Measurements from ENCODE around the gene FYN. TPM values are rescaled to one million over a fixed set of nuclear protein-coding genes. Genes with fewer than 3 reads are reported as not detected.
A peak's percentile ranks its signal among the peaks of the same experiment; 100 is the strongest.
"Not testable (repeated sequence)": the region's sequence is repeated elsewhere in the genome, so short reads cannot be mapped to it uniquely, and the experiment has no call there.

The FYN gene
- total RNA-seq, 1 experiment from 2014 or later = 249 TPM

GRCh38 chr6:111890988-111891387 lies 17.7 kb upstream of the FYN start:
- Histone ChIP-seq H3K4me3 (ENCODE audit: low read length) (no peak overlapping the region), H3K9ac (ENCODE audit: low read length) (no peak overlapping the region), H2AFZ (ENCODE audit: low read length) (no peak overlapping the region), H3K27ac (ENCODE audit: low read length) (no peak overlapping the region), H3K79me2 (ENCODE audit: low read length) (no peaks in the 10 kb centered on the region), H3K9me2 (replicated peaks; ENCODE audit: insufficient read depth, low read length) (no peaks in the 10 kb centered on the region), H3K36me3 (ENCODE audit: insufficient read depth, low read length) (no peaks in the 10 kb centered on the region), H3K9me3 (ENCODE audit: low read length) (no peaks in the 10 kb centered on the region), H4K20me1 (ENCODE audit: insufficient read depth, low read depth, low read length) (no peaks in the 10 kb centered on the region), H3K4me1 (ENCODE audit: low read length) (no peaks in the 10 kb centered on the region), H3K27me3 (ENCODE audit: low read length) (no peaks in the 10 kb centered on the region), H3K4me2 (ENCODE audit: low read depth, low read length, poor library complexity, severe bottlenecking) (no peak overlapping the region)
- no peak for DNase-seq

GRCh38 chr6:111888928-111889695 lies 15.9 kb upstream of the FYN start:
- Histone ChIP-seq H2AFZ (ENCODE audit: low read length) (no peak overlapping the region), H3K36me3 (ENCODE audit: insufficient read depth, low read length) (no peaks in the 10 kb centered on the region), H3K27ac (ENCODE audit: low read length) (no peak overlapping the region), H3K4me1 (ENCODE audit: low read length) (no peaks in the 10 kb centered on the region), H4K20me1 (ENCODE audit: insufficient read depth, low read depth, low read length) (no peaks in the 10 kb centered on the region), H3K9me3 (ENCODE audit: low read length) (no peaks in the 10 kb centered on the region), H3K9me2 (replicated peaks; ENCODE audit: insufficient read depth, low read length) (no peaks in the 10 kb centered on the region), H3K79me2 (ENCODE audit: low read length) (no peaks in the 10 kb centered on the region), H3K27me3 (ENCODE audit: low read length) (no peaks in the 10 kb centered on the region), H3K4me2 (ENCODE audit: low read depth, low read length, poor library complexity, severe bottlenecking) (no peak overlapping the region), H3K9ac (ENCODE audit: low read length) (no peak overlapping the region), H3K4me3 (ENCODE audit: low read length) (no peak overlapping the region)
- no peak for DNase-seq

GRCh38 chr6:111886793-111887192 lies 13.5 kb upstream of the FYN start:
- DNase-seq = not testable (repeated sequence)

GRCh38 chr6:111885373-111886027 lies 12.2 kb upstream of the FYN start:
- no peak for DNase-seq
- no peak overlapping the region for H3K27ac ChIP-seq (ENCODE audit: low read length)
- no peak overlapping the region for H3K9ac ChIP-seq (ENCODE audit: low read length)
- H2AFZ ChIP-seq (ENCODE audit: low read length) = no peak overlapping the region
- no peaks in the 10 kb centered on the region for H4K20me1 ChIP-seq (ENCODE audit: insufficient read depth, low read depth, low read length)
- H3K27me3 ChIP-seq (ENCODE audit: low read length) = no peaks in the 10 kb centered on the region
- no peaks in the 10 kb centered on the region for H3K9me3 ChIP-seq (ENCODE audit: low read length)
- no peaks in the 10 kb centered on the region for H3K9me2 ChIP-seq (replicated peaks; ENCODE audit: insufficient read depth, low read length)
- H3K4me3 ChIP-seq (ENCODE audit: low read length) = no peak overlapping the region
- no peaks in the 10 kb centered on the region for H3K4me1 ChIP-seq (ENCODE audit: low read length)
- H3K4me2 ChIP-seq (ENCODE audit: low read depth, low read length, poor library complexity, severe bottlenecking) = no peak overlapping the region
- no peaks in the 10 kb centered on the region for H3K36me3 ChIP-seq (ENCODE audit: insufficient read depth, low read length)
- H3K79me2 ChIP-seq (ENCODE audit: low read length) = no peaks in the 10 kb centered on the region

More at GRCh38 chr6:111886793-111887192, 13.5 kb upstream of the FYN start:
- H3K36me3 ChIP-seq (ENCODE audit: insufficient read depth, low read length); H3K4me2 ChIP-seq (ENCODE audit: low read depth, low read length, poor library complexity, severe bottlenecking); H4K20me1 ChIP-seq (ENCODE audit: insufficient read depth, low read depth, low read length); H3K4me1 ChIP-seq (ENCODE audit: low read length); H3K9me2 ChIP-seq (replicated peaks; ENCODE audit: insufficient read depth, low read length); H3K27ac ChIP-seq (ENCODE audit: low read length); H3K9ac ChIP-seq (ENCODE audit: low read length); H3K9me3 ChIP-seq (ENCODE audit: low read length); H3K4me3 ChIP-seq (ENCODE audit: low read length); H2AFZ ChIP-seq (ENCODE audit: low read length); H3K79me2 ChIP-seq (ENCODE audit: low read length); H3K27me3 ChIP-seq (ENCODE audit: low read length): not testable (repeated sequence)

- H3K27ac ChIP-seq (ENCODE audit: low read length) = no peak overlapping the region
- no peaks in the 10 kb centered on the region for H3K36me3 ChIP-seq (ENCODE audit: insufficient read depth, low read length)
- DNase-seq = no peak
- no peak overlapping the region for H3K4me3 ChIP-seq (ENCODE audit: low read length)
- no peak overlapping the region for H3K9ac ChIP-seq (ENCODE audit: low read length)
- H3K9me3 ChIP-seq (ENCODE audit: low read length) = no peaks in the 10 kb centered on the region
- no peaks in the 10 kb centered on the region for H3K27me3 ChIP-seq (ENCODE audit: low read length)
- no peak overlapping the region for H3K4me2 ChIP-seq (ENCODE audit: low read depth, low read length, poor library complexity, severe bottlenecking)
- no peaks in the 10 kb centered on the region for H3K4me1 ChIP-seq (ENCODE audit: low read length)
- no peaks in the 10 kb centered on the region for H3K9me2 ChIP-seq (replicated peaks; ENCODE audit: insufficient read depth, low read length)
- no peaks in the 10 kb centered on the region for H3K79me2 ChIP-seq (ENCODE audit: low read length)
- no peak overlapping the region for H2AFZ ChIP-seq (ENCODE audit: low read length)
- H4K20me1 ChIP-seq (ENCODE audit: insufficient read depth, low read depth, low read length) = no peaks in the 10 kb centered on the region
These were observed 10.8 kb upstream of the FYN start for GRCh38 chr6:111884068-111884467.

GRCh38 chr6:111880181-111880888 lies 7.1 kb upstream of the FYN start:
- H3K9ac ChIP-seq (ENCODE audit: low read length) = no peak overlapping the region
- no peak overlapping the region for H3K4me2 ChIP-seq (ENCODE audit: low read depth, low read length, poor library complexity, severe bottlenecking)
- no peaks in the 10 kb centered on the region for H4K20me1 ChIP-seq (ENCODE audit: insufficient read depth, low read depth, low read length)
- H3K27me3 ChIP-seq (ENCODE audit: low read length) = no peaks in the 10 kb centered on the region
- no peak overlapping the region for H3K27ac ChIP-seq (ENCODE audit: low read length)
- no peaks in the 10 kb centered on the region for H3K9me3 ChIP-seq (ENCODE audit: low read length)
- no peak overlapping the region for H2AFZ ChIP-seq (ENCODE audit: low read length)
- no peaks in the 10 kb centered on the region for H3K9me2 ChIP-seq (replicated peaks; ENCODE audit: insufficient read depth, low read length)
- no peak for DNase-seq
- no peaks in the 10 kb centered on the region for H3K4me1 ChIP-seq (ENCODE audit: low read length)
- H3K4me3 ChIP-seq (ENCODE audit: low read length) = no peak overlapping the region
- H3K36me3 ChIP-seq (ENCODE audit: insufficient read depth, low read length) = no peaks in the 10 kb centered on the region
- H3K79me2 ChIP-seq (ENCODE audit: low read length) = no peaks in the 10 kb centered on the region

- Histone ChIP-seq H3K79me2 (ENCODE audit: low read length) (peaks cover 18% of the 10 kb centered on the region), H3K4me2 (ENCODE audit: low read depth, low read length, poor library complexity, severe bottlenecking) (no peak overlapping the region), H3K4me3 (ENCODE audit: low read length) (no peak overlapping the region), H3K27me3 (ENCODE audit: low read length) (no peaks in the 10 kb centered on the region), H3K4me1 (ENCODE audit: low read length) (peaks cover 21% of the 10 kb centered on the region), H3K9me2 (replicated peaks; ENCODE audit: insufficient read depth, low read length) (no peaks in the 10 kb centered on the region), H3K27ac (ENCODE audit: low read length) (no peak overlapping the region), H3K36me3 (ENCODE audit: insufficient read depth, low read length) (no peaks in the 10 kb centered on the region), H3K9me3 (ENCODE audit: low read length) (no peaks in the 10 kb centered on the region), H3K9ac (ENCODE audit: low read length) (no peak overlapping the region), H2AFZ (ENCODE audit: low read length) (no peak overlapping the region), H4K20me1 (ENCODE audit: insufficient read depth, low read depth, low read length) (peaks cover 6% of the 10 kb centered on the region; the same call in 1 of the 2 replicates)
- DNase-seq = no peak
These were observed 2.5 kb upstream of the FYN start for GRCh38 chr6:111875741-111876140.

- H3K9me2 ChIP-seq (replicated peaks; ENCODE audit: insufficient read depth, low read length) = no peaks in the 10 kb centered on the region
- DNase-seq = peak; percentile 85
- H3K79me2 ChIP-seq (ENCODE audit: low read length) = peaks cover 35% of the 10 kb centered on the region
- H4K20me1 ChIP-seq (ENCODE audit: insufficient read depth, low read depth, low read length) = peaks cover 6% of the 10 kb centered on the region; the same call in 1 of the 2 replicates
- peaks cover 38% of the 10 kb centered on the region for H3K4me1 ChIP-seq (ENCODE audit: low read length)
- H2AFZ ChIP-seq (ENCODE audit: low read length) = peak overlapping the region; percentile 66
- H3K4me2 ChIP-seq (ENCODE audit: low read depth, low read length, poor library complexity, severe bottlenecking) = peak overlapping the region; percentile 84
- no peaks in the 10 kb centered on the region for H3K27me3 ChIP-seq (ENCODE audit: low read length)
- no peaks in the 10 kb centered on the region for H3K36me3 ChIP-seq (ENCODE audit: insufficient read depth, low read length)
- peak overlapping the region; percentile 61 for H3K27ac ChIP-seq (ENCODE audit: low read length)
- peak overlapping the region; percentile 73 for H3K9ac ChIP-seq (ENCODE audit: low read length)
- H3K9me3 ChIP-seq (ENCODE audit: low read length) = no peaks in the 10 kb centered on the region
- peak overlapping the region; percentile 97 for H3K4me3 ChIP-seq (ENCODE audit: low read length)
These were observed 768 bp upstream of the FYN start for GRCh38 chr6:111874025-111874415.

All from Karpas-422 (cell line).